HG03469 (cell line): ENCODE data around the gene STIM2.

ENCODE experiments used
- ATAC-seq: cut with Tn5 transposase; IDR thresholded peaks from one replicate; pipeline ENCODE4 v1.9.1; 2021; ENCODE audit warnings: mild to moderate bottlenecking, moderate library complexity, moderate number of reproducible peaks; ENCODE audit not compliant: unreplicated experiment

The STIM2 gene

GRCh38 chr4:26836539-26836938 lies 24.1 kb upstream of the STIM2 start:
- no peak for ATAC-seq

- ATAC-seq: no peak
These were observed 22.4 kb upstream of the STIM2 start for GRCh38 chr4:26837993-26838842.

- ATAC-seq: no peak
These were observed 21.6 kb upstream of the STIM2 start for GRCh38 chr4:26839016-26839415.

GRCh38 chr4:26839534-26839951 lies 21.1 kb upstream of the STIM2 start:
- ATAC-seq: no peak

- ATAC-seq: no peak
These were observed 19.9 kb upstream of the STIM2 start for GRCh38 chr4:26840786-26841185.

- ATAC-seq: no peak
These were observed 17.7 kb upstream of the STIM2 start for GRCh38 chr4:26842911-26843310.

- ATAC-seq: no peak
These were observed 10.1 kb upstream of the STIM2 start for GRCh38 chr4:26850528-26850927.

GRCh38 chr4:26851129-26851528 lies 9.5 kb upstream of the STIM2 start:
- no peak for ATAC-seq

- ATAC-seq: no peak
These were observed 5.9 kb upstream of the STIM2 start for GRCh38 chr4:26854701-26855100.

GRCh38 chr4:26856906-26857277 lies 3.7 kb upstream of the STIM2 start:
- no peak for ATAC-seq

- peak; percentile 61 for ATAC-seq
These were observed 3.2 kb upstream of the STIM2 start for GRCh38 chr4:26857278-26858034.

GRCh38 chr4:26858035-26858918 lies 2.4 kb upstream of the STIM2 start:
- ATAC-seq: no peak

- ATAC-seq: no peak
These were observed 1.7 kb upstream of the STIM2 start for GRCh38 chr4:26858947-26859401.

GRCh38 chr4:26859762-26860156 lies 882 bp upstream of the STIM2 start:
- ATAC-seq: no peak

- ATAC-seq: peak; percentile 2
These were observed 337 bp downstream of the STIM2 start for GRCh38 chr4:26860922-26861433.

GRCh38 chr4:26861434-26862186 lies 969 bp downstream of the STIM2 start:
- ATAC-seq: peak; percentile 17

- ATAC-seq: no peak
These were observed 1.8 kb downstream of the STIM2 start for GRCh38 chr4:26862381-26862915.

- ATAC-seq: no peak
These were observed 2.9 kb downstream of the STIM2 start for GRCh38 chr4:26863512-26863911.

GRCh38 chr4:26864899-26865298 lies 4.3 kb downstream of the STIM2 start:
- no peak for ATAC-seq

- ATAC-seq: no peak
These were observed 5.6 kb downstream of the STIM2 start for GRCh38 chr4:26866203-26866602.
